K562 (cell line): Measurements from ENCODE around the gene PLCD1. TPM values are rescaled to one million over a fixed set of nuclear protein-coding genes. Genes with fewer than 3 reads are reported as not detected.

Experiments used
- HNRNPL ChIP-seq: fragments of 200-400 bp; formaldehyde crosslinking; IDR thresholded peaks from 2 replicates; pipeline ENCODE4 v1.6.1; 2017; ENCODE audit warnings: low read depth, mild to moderate bottlenecking, low read length
- KLF13 ChIP-seq: fragments of 450-650 bp; IDR thresholded peaks from 2 replicates; pipeline ENCODE4 v1.6.1; 2016; ENCODE audit warnings: missing genetic modification characterization, low read depth, mild to moderate bottlenecking, missing compliant biosample characterization, moderate library complexity, borderline replicate concordance
- RAD21 ChIP-seq, 2 experiments: fragments of 250-450 bp in 1 of 2; fragments of 450-650 bp in 1 of 2; sonication (Bioruptor Pico) in 1 of 2; formaldehyde crosslinking in 1 of 2; IDR thresholded peaks in 1 of 2; conservative IDR thresholded peaks in 1 of 2; 2 replicates each; pipeline versions ENCODE4 v1.4.0 to v1.8.0; 2020 to 2022; ENCODE audit warnings: mild to moderate bottlenecking in 2 of 2, moderate library complexity in 1 of 2
- RB1 ChIP-seq: fragments of 450-650 bp; IDR thresholded peaks from 2 replicates; pipeline ENCODE4 v1.6.1; 2017; ENCODE audit warnings: low read depth, mild to moderate bottlenecking
- YY1 ChIP-seq, 3 experiments: IDR thresholded peaks; 2 replicates each; pipeline ENCODE4 v1.6.1; 2011; ENCODE audit warnings: low read length in 2 of 3, mild to moderate bottlenecking in 2 of 3, moderate library complexity in 2 of 3, borderline replicate concordance in 1 of 3, control low read depth in 1 of 3, low read depth in 1 of 3; ENCODE audit not compliant: insufficient read depth in 3 of 3, insufficient replicate concordance in 2 of 3, control insufficient read depth in 1 of 3, insufficient read length in 1 of 3; ENCODE audit errors: extremely low read depth in 1 of 3
- ZNF143 ChIP-seq: sonication (generic); formaldehyde crosslinking; IDR thresholded peaks from 2 replicates; pipeline ENCODE4 v1.9.0; 2022; ENCODE audit warnings: mild to moderate bottlenecking, missing genetic modification reagents
- ZNF395 ChIP-seq: fragments of 200-800 bp; sonication (Bioruptor generic); IDR thresholded peaks from 2 replicates; pipeline ENCODE4 v1.6.1; 2017; ENCODE audit warnings: missing genetic modification characterization, missing compliant biosample characterization
- polyA plus RNA-seq, 8 experiments: library from polyadenylated mRNA; depleted of rRNA in 4 of 8; stranded (reverse) in 5 of 8; unstranded in 3 of 8; fragments of >200 nt; fragmentation: Nextera tagmentation in 2 of 8; fragmentation: Illumina TruSeq in 1 of 8; extraction: Ambion mirVana in 2 of 8; extraction: Trizol in 1 of 8; gene quantifications; 2 replicates each; pipeline versions ENCODE4 v1.2.1 to v1.2.3, GENCODE V29; 2011 to 2014; ENCODE audit warnings: inconsistent platforms in 1 of 8, missing spikeins in 1 of 8
- total RNA-seq, 7 experiments: library from RNA; depleted of rRNA in 6 of 7; stranded (reverse); fragments of >200 nt in 6 of 7; fragmentation: Illumina TruSeq in 2 of 7; extraction: Trizol in 2 of 7; gene quantifications; 2 replicates each; pipeline versions ENCODE4 v1.2.1 to v1.2.3, GENCODE V29; 2011 to 2021; ENCODE audit warnings: low replicate concordance in 1 of 7
- TF ChIP-seq, protein P1 (sequence below), 2 experiments: fragments of 450-650 bp; formaldehyde crosslinking in 1 of 2; IDR thresholded peaks; 2 replicates each; pipeline versions ENCODE4 v1.4.0 to v1.6.1; 2014 to 2020; ENCODE audit warnings: mild to moderate bottlenecking in 2 of 2, borderline replicate concordance in 1 of 2, low read depth in 1 of 2
- TF ChIP-seq, protein P2 (sequence below): fragments of 250-450 bp; sonication (Bioruptor Pico); IDR thresholded peaks from 2 replicates; pipeline ENCODE4 v1.4.0; 2020; ENCODE audit warnings: mild to moderate bottlenecking, moderate library complexity, borderline replicate concordance

Gene PLCD1
- total and polyA plus RNA-seq, 9 of the 15 experiments (the other 6 are each of a cell fraction or from before 2014, with no cell fraction given) = 5.4 to 209 (median 116) TPM

DNA sequence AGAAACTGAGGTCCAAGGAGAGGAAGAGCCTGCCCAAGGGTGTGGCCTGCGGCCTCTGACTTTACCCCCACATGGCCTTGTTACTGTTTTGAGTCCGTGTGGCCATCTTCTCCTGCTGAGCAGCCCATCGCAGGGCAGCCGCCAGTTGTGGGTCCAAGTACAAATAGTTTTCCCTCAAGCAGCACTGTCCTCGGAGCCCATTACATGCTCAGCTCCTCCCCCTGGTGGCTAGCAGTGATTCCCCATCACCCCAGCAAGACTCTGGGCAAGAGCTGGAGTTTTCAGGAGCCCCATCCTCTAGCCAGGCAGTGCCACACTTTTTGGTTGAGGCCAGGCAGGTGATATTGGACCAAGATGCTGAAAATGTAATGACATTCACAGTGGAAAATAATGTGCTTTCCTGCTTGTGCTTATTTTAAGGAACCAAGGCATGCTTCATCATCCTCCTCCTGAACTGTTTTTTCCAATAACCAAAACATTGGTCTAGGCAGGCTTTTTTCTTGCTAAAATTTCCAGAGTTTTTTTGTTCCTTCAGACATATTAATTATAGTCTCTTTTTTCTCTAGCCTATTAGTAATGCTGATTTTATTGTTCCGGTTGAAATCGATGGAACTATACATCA is 62.1 kb downstream of the PLCD1 start (continued):
- TF ChIP-seq, protein P1, sequence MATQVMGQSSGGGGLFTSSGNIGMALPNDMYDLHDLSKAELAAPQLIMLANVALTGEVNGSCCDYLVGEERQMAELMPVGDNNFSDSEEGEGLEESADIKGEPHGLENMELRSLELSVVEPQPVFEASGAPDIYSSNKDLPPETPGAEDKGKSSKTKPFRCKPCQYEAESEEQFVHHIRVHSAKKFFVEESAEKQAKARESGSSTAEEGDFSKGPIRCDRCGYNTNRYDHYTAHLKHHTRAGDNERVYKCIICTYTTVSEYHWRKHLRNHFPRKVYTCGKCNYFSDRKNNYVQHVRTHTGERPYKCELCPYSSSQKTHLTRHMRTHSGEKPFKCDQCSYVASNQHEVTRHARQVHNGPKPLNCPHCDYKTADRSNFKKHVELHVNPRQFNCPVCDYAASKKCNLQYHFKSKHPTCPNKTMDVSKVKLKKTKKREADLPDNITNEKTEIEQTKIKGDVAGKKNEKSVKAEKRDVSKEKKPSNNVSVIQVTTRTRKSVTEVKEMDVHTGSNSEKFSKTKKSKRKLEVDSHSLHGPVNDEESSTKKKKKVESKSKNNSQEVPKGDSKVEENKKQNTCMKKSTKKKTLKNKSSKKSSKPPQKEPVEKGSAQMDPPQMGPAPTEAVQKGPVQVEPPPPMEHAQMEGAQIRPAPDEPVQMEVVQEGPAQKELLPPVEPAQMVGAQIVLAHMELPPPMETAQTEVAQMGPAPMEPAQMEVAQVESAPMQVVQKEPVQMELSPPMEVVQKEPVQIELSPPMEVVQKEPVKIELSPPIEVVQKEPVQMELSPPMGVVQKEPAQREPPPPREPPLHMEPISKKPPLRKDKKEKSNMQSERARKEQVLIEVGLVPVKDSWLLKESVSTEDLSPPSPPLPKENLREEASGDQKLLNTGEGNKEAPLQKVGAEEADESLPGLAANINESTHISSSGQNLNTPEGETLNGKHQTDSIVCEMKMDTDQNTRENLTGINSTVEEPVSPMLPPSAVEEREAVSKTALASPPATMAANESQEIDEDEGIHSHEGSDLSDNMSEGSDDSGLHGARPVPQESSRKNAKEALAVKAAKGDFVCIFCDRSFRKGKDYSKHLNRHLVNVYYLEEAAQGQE (IDR thresholded peaks at IDR 0.05; ENCODE audit: borderline replicate concordance) = peak; percentile 85
- TF ChIP-seq, protein P1 (CRISPR knock-in tag; IDR thresholded peaks at IDR 0.05; ENCODE audit: low read depth) = no peak
- TF ChIP-seq HNRNPL (no peak), YY1 (IDR thresholded peaks at IDR 0.05; ENCODE audit: borderline replicate concordance in 1 of 3, control insufficient read depth in 1 of 3, extremely low read depth in 1 of 3, insufficient read depth in 3 of 3, insufficient read length in 1 of 3, insufficient replicate concordance in 2 of 3, low read depth in 1 of 3, low read length in 2 of 3) (peak in 1 of 3 experiments; percentile 48), RB1 (peak; percentile 39; the same call in 1 of the 2 replicates), RAD21 (CRISPR knock-in tag; conservative IDR thresholded peaks at IDR 0.05 in 1 of 2, IDR thresholded peaks at IDR 0.05 in 1 of 2) (peak; percentile 93 to 96), KLF13 (tag) (0 out of 2 replicates have a peak, but pooled peaks have one; percentile 24), ZNF395 (0 out of 2 replicates have a peak, but pooled peaks have one; percentile 36), ZNF143 (CRISPR knock-in tag) (no peak)
- TF ChIP-seq, protein P2, sequence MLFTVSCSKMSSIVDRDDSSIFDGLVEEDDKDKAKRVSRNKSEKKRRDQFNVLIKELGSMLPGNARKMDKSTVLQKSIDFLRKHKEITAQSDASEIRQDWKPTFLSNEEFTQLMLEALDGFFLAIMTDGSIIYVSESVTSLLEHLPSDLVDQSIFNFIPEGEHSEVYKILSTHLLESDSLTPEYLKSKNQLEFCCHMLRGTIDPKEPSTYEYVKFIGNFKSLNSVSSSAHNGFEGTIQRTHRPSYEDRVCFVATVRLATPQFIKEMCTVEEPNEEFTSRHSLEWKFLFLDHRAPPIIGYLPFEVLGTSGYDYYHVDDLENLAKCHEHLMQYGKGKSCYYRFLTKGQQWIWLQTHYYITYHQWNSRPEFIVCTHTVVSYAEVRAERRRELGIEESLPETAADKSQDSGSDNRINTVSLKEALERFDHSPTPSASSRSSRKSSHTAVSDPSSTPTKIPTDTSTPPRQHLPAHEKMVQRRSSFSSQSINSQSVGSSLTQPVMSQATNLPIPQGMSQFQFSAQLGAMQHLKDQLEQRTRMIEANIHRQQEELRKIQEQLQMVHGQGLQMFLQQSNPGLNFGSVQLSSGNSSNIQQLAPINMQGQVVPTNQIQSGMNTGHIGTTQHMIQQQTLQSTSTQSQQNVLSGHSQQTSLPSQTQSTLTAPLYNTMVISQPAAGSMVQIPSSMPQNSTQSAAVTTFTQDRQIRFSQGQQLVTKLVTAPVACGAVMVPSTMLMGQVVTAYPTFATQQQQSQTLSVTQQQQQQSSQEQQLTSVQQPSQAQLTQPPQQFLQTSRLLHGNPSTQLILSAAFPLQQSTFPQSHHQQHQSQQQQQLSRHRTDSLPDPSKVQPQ (CRISPR knock-in tag) = no peak
